Left kidney (tissue), 2 donors: ENCODE measurements around the gene CSTPP1. TPM values are rescaled to one million over a fixed set of nuclear protein-coding genes. Genes with fewer than 3 reads are reported as not detected.
"Not testable (repeated sequence)": the region's sequence is repeated elsewhere in the genome, so short reads cannot be mapped to it uniquely, and the experiment has no call there.

Experiments
- DNase-seq: peaks from one replicate; pipeline ENCODE4 v3.0.0-alpha.2; 2013
- polyA plus RNA-seq: library from polyadenylated mRNA; unstranded; fragments of 120-200 nt; gene quantifications from one replicate; pipeline ENCODE4 v1.2.1, GENCODE V29; 2013; ENCODE audit not compliant: insufficient read length

Gene CSTPP1
- polyA plus RNA-seq, 1 donor: 62.6 TPM

GRCh38 chr11:47034091-47034490, 97.5 kb downstream of the CSTPP1 start:
- DNase-seq: no peak

DNA sequence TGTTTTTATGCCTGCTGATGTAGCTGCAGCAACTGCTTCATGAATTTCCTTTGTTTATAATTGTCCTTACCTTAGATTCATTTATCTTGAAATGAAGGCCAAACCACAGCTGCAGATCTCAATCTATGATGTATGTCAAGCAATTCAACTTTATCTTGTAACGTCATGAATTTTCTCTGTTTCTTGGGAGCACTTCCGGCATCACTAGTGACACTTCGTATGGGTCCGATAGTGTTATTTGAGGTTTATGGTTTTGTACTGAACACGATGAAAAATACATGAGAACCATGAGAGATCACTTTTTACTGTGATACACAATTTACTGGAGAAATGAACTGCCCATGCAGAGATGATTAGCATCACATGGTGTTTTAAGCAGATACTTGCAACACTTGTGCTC, 98.5 kb downstream of the CSTPP1 start:
- no peak for DNase-seq

GRCh38 chr11:47044119-47044518, 107.6 kb downstream of the CSTPP1 start:
- no peak for DNase-seq

DNA sequence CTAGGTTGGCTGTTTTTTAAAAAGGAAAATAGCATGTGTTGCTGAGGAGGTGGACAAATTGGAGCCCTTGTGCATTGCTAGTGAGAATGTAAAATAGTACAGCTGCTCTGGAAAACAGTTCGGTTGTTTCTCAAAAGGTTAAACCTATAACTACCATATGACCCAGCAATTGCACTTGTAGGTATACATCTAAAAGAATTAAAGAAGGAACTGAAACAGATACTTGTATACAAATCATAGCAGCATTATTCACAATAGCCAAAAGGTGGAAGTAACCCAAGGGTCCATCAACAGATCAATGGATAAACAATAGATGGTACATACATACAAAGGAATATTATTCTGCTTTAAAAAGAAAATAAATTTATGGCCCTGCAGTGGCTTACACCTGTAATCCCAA, 111.4 kb downstream of the CSTPP1 start:
- DNase-seq: no peak

- no peak for DNase-seq
Observed at GRCh38 chr11:47050284-47050683, 113.7 kb downstream of the CSTPP1 start.

GRCh38 chr11:47051217-47051616, 114.7 kb downstream of the CSTPP1 start:
- DNase-seq: no peak

DNA sequence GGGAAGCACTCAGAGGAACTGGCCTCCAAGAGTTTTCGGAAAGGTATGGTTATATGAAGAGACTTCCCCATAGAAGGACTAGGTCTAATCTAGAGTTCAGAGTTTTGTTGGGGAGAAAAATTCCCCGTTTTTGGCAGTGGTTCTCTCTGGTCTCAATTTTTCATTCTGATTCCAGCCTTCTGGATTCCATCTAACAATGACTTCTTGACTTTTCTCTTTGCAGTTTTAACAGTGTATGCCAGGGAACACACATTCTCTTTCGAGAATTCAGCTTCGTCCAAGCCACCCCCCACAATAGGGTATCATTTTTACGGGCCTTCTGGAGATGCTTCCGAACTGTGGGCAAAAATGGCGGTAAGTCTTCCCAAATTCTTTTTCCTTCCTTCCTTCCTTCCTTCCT, 115.6 kb downstream of the CSTPP1 start:
- DNase-seq: no peak

DNA sequence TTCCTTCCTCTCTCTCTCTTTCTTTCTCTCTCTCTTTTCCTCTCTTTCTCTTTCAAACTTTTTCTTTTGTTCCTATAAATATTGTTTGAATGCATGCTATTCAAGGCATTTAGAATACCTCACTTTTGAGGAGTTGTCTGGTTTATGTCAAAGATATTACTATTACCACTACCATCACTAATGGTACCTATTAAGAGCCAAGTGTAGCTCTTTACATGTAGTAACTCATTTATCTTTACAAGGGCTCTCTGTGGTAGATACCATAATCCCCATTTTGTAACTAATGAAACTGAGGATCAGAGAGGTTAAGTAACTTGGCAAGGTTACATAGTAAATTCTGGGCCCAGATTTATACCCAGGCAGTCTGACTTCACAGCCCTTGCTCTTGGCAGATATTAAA, 116.0 kb downstream of the CSTPP1 start:
- no peak for DNase-seq

GRCh38 chr11:47055534-47055933, 119.0 kb downstream of the CSTPP1 start:
- DNase-seq: no peak

GRCh38 chr11:47056261-47056915, 119.8 kb downstream of the CSTPP1 start:
- DNase-seq: no peak

DNA sequence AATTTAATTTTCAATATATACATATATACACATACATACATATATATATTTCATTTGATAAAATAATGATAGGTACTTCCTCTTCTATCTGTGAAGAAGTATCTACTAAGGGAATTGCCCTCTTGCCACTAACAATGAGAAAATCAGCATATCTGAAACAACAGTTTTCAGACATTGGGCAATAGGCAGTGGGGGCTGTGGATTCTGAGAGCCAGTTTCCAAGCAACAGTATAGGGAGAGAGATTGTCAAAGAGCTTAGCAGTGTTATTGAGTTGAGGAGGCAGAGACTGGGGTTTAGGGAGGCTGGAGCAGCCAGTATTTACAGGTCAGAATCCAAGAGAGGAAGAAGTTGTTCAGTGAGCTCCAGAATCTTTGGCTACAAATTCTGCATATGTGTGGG, 120.8 kb downstream of the CSTPP1 start:
- DNase-seq: no peak

DNA sequence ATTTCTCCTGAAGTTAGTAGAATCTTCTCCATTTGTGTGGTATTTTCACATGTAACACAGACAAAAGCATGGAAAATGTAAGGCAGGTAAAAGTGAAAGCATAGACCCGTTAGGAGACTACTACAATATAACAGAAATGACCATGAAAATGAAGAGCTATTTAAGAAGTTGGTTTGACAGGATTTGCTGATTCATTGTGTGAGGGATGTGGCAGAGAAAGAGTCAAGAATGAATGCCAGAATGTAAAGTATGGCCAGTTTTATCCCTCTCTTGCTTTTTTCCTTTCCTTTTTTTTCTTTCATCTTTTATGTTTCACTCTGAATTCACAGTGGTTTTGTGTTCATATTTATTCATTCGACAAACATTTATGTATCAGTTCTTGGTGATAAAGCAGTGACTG, 124.2 kb downstream of the CSTPP1 start:
- no peak for DNase-seq

DNA sequence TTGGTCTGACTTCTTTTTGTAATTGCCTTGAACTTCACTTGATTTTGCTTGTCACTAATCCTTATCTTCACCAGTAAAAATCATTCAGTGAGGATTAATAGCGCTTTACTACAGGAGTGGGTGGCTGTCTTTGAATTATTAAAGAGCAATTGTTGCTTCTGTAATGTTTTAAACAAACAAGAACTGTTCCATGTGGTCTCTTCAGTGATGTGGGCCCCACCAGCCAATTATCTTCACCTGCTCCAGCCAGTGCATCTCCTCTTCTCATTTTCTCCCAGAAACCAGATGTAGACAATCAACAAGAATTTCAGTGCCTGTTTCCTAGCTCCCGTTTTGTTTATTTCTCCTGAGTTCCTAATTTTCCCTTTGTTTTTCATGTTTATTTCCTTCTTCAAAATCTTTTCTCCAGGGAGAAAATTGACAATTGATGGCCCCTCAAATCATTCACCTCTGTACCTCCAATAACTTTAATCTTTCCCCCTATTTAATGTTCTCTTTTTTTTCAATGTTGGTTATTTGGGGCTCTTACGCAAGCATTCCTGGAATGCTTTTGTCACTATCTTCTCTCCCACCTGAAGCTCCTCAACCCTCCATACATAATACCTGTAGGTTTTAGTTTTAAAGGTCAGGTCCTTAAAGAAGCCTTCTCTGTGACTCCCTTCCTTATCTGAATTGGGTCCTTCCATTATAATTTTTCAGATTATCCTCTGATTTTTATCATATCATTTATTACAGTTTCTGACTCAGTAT, 125.0 kb downstream of the CSTPP1 start:
- DNase-seq: no peak

- no peak for DNase-seq
Observed at GRCh38 chr11:47062736-47063135, 126.2 kb downstream of the CSTPP1 start.

DNA sequence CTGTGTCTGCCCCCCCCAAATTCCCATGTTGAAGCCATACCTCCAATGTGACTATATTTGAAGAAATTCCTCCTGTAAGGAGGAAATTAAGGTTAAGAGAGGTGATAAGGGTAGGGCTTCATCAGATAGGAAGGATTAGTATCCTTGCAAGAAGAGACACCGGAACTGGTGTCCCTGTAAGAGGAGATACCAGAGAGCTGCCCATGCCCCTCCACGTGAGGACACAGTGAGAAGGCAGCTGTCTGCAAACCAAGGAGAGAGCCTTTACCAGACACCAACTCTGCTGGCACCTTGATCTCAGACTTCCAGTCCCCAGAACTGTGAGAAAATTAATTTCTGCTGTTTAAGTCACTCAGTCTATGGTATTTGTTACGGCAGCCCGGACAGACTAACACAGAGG, 130.8 kb downstream of the CSTPP1 start:
- no peak for DNase-seq

DNA sequence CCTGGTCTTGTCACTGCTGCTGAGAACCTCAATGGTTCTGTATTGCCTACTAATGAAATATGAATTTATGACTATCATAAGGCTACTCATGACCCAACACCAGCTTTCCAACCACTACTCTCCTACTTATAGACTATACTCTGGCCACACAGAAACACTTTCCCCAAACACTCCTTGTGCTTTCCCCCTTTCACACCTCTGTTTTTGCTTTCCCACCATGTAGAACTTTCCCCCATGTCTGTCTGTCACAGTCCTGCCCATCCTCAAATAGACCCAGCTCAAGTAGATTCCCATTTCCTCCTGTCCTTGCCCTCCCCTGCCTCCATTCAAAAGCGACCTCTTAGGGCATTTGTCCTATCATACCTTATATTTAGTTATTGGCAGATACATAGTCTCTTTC, 134.2 kb downstream of the CSTPP1 start:
- DNase-seq: no peak

- no peak for DNase-seq
Observed at GRCh38 chr11:47071341-47071740, 134.8 kb downstream of the CSTPP1 start.

- no peak for DNase-seq
Observed at GRCh38 chr11:47071791-47072261, 135.3 kb downstream of the CSTPP1 start.

DNA sequence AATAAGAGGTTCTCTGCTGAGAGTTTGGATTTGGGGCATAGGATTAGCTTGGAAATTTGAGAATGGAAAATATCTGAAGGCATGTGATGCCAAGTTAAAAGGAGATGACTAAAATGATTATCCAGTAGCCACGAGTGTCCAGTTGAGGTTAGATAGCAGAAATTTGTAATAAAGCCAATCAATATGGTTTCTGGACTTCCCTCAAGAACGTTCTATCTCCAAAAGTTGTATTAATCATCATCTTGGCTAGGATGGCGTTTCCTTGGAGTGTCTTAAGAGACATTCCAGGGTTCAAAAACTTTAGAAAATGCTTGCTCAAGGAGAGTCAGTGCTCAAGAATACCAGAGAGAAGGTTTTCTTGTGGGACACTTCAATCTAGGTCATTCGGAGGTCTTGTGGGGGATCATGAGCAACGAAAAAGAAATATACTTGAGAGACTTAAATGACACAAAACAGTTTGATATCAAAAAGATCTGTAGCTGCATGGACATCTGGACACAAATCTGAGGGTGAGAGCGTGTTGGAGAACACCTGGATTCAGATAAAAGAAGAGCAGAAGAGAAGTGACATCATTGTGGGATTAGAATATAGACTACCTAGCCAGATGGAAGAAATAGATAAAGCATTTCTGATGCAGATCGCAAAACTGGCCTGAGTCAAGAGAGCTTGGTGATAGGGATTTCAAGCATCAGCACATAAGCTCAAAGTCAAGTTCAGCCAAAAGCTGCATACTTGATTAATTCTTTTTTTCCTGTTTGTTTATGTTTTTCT, 142.4 kb downstream of the CSTPP1 start:
- DNase-seq: no peak

DNA sequence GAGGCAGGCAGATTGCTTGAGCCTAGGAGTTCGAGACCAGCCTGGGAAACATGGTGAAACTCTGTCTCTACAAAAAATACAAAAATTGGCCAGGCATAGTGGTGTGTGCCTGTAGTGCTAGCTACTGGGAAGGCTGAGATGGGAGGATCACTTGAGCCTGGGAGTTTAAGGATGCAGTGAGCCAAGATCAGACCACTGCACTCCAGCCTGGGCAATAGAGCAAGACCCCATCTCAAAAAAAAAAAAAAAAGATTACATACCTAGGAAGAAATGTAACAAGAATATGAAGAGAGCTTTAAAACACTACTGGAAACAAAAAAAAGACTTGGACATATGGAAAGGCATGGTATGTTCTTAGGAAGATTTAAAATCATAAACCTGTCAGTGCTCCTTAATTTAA, 144.2 kb downstream of the CSTPP1 start:
- DNase-seq: not testable (repeated sequence)

DNA sequence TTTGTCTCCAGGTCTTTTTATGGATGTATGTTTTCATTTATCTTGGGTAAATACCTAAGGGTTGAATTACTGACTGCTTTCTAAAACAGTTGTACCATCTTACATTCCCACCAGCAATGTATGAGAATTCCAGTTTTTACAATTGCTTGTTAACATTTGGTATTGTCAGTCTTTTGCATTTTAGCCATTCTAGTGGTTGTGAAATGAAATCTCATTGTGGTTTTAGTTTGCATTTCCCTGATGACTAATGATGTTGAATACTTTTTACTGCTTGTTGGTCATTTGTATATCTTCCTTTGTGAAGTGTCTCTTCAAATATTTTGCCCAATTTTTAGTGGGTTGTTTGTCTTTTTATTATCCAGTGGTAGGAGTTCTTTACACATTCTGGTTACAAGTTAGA, 147.4 kb downstream of the CSTPP1 start:
- no peak for DNase-seq

GRCh38 chr11:47087801-47088200, 151.2 kb downstream of the CSTPP1 start:
- no peak for DNase-seq

DNA sequence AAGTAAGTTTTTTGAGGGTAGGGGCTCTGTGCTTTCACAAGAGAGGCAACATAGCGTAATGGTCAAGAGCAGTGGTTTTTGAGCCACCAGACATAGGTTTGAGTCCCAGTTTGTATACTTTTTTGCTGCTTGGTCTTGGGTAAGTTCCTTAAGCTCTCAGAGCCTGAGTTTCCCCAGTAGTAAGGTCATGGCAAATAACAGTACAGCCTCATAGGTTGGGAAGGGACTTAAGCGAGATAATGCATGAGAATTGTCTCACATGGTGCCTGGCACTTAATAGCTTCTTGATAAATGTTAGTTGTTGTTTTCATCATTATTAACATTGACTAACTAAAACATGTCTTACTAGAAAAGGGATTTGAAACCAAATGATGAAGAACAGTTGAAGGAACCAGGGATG, 157.0 kb downstream of the CSTPP1 start:
- DNase-seq: no peak
